ENCODE results near the gene PKHD1. TPM values are rescaled to one million over a fixed set of nuclear protein-coding genes. Genes with fewer than 3 reads are reported as not detected.

PKHD1 gene
- polyA plus RNA-seq, 1 experiment: not detected

DNA sequence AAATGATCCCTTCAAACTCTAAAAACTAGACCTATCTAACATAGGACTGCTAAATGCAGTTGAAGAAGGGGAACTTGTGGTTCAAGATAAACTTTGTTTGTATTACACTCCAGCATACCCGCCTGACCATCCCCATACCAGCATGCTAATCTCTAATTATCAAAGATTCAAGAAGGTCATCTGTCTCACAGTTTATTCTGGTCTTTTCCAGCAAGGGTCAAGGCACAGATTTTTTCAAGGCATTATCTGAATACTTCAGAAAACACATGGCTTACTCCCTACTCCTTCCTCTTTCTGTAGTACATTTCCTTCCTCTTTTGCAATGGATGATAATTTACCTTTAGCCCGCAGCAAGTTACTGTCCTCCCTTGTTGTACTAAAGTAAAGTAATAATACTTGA is 174.1 kb downstream of the PKHD1 start:
- ChIA-PET POLR2A (no interaction called here), CTCF (no interaction called here)
- TF ChIP-seq, protein P1, sequence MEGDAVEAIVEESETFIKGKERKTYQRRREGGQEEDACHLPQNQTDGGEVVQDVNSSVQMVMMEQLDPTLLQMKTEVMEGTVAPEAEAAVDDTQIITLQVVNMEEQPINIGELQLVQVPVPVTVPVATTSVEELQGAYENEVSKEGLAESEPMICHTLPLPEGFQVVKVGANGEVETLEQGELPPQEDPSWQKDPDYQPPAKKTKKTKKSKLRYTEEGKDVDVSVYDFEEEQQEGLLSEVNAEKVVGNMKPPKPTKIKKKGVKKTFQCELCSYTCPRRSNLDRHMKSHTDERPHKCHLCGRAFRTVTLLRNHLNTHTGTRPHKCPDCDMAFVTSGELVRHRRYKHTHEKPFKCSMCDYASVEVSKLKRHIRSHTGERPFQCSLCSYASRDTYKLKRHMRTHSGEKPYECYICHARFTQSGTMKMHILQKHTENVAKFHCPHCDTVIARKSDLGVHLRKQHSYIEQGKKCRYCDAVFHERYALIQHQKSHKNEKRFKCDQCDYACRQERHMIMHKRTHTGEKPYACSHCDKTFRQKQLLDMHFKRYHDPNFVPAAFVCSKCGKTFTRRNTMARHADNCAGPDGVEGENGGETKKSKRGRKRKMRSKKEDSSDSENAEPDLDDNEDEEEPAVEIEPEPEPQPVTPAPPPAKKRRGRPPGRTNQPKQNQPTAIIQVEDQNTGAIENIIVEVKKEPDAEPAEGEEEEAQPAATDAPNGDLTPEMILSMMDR (IDR thresholded peaks at IDR 0.05; ENCODE audit: low read depth, low read length): no peak
- Histone ChIP-seq H3K27me3 (ENCODE audit: control insufficient read depth, insufficient read depth, low read length) (no peaks in the 10 kb centered on the region), H3K4me3 (ENCODE audit: low read depth, low read length) (no peak overlapping the region), H3K9me3 (ENCODE audit: control insufficient read depth, insufficient read depth, low read length) (no peaks in the 10 kb centered on the region), H3K27ac (ENCODE audit: low read depth, low read length) (no peak overlapping the region)
- no peak for DNase-seq (ENCODE audit: low read depth, low spot score)

GRCh38 chr6:51910851-51911250 is 176.6 kb downstream of the PKHD1 start:
- DNase-seq (ENCODE audit: low read depth, low spot score): no peak
- TF ChIP-seq, protein P1 (IDR thresholded peaks at IDR 0.05; ENCODE audit: low read depth, low read length): no peak

DNA sequence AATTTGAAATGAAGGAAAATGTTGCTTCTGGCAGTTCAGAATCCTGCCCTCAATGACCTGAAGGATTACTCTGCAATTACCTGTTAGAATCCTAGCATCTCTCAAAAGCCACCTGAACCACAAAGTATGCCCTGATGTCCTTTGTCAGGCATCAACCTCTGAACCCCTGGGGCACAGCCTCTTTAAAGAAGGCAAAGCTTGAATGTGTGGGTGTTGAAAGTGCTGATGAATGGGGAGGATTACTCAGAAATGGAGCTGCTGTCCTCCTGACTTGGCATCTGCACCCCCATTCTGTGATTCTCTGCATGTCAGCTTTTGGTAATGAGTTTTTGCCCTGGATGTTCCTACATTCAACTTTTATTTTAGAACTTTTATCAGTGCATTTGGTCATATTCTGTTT is 179.2 kb downstream of the PKHD1 start:
- no peaks in the 10 kb centered on the region for H3K27me3 ChIP-seq (ENCODE audit: control insufficient read depth, insufficient read depth, low read length)
- H3K4me3 ChIP-seq (ENCODE audit: low read depth, low read length): no peak overlapping the region
- POLR2A ChIA-PET: no interaction called here
- no peak for DNase-seq (ENCODE audit: low read depth, low spot score)
- no peaks in the 10 kb centered on the region for H3K9me3 ChIP-seq (ENCODE audit: control insufficient read depth, insufficient read depth, low read length)
- TF ChIP-seq, protein P1 (IDR thresholded peaks at IDR 0.05; ENCODE audit: low read depth, low read length): no peak
- H3K27ac ChIP-seq (ENCODE audit: low read depth, low read length): no peak overlapping the region
- CTCF ChIA-PET: no interaction called here

More at GRCh38 chr6:51910851-51911250, 176.6 kb downstream of the PKHD1 start:
- CTCF ChIA-PET: no interaction called here
- Histone ChIP-seq H3K4me3 (ENCODE audit: low read depth, low read length) (no peak overlapping the region), H3K27ac (ENCODE audit: low read depth, low read length) (no peak overlapping the region), H3K9me3 (ENCODE audit: control insufficient read depth, insufficient read depth, low read length) (no peaks in the 10 kb centered on the region), H3K27me3 (ENCODE audit: control insufficient read depth, insufficient read depth, low read length) (no peaks in the 10 kb centered on the region)
- POLR2A ChIA-PET: no interaction called here

GRCh38 chr6:51901766-51902764 is 185.3 kb downstream of the PKHD1 start:
- TF ChIP-seq, protein P1 (IDR thresholded peaks at IDR 0.05; ENCODE audit: low read depth, low read length): no peak
- DNase-seq (ENCODE audit: low read depth, low spot score): no peak
- Histone ChIP-seq H3K27me3 (ENCODE audit: control insufficient read depth, insufficient read depth, low read length) (no peaks in the 10 kb centered on the region), H3K4me3 (ENCODE audit: low read depth, low read length) (no peak overlapping the region), H3K27ac (ENCODE audit: low read depth, low read length) (no peak overlapping the region), H3K9me3 (ENCODE audit: control insufficient read depth, insufficient read depth, low read length) (no peaks in the 10 kb centered on the region; the same call in 1 of the 2 replicates)
- CTCF ChIA-PET: no interaction called here
- POLR2A ChIA-PET: no interaction called here

- POLR2A ChIA-PET: no interaction called here
- H3K27me3 ChIP-seq (ENCODE audit: control insufficient read depth, insufficient read depth, low read length): no peaks in the 10 kb centered on the region
- TF ChIP-seq, protein P1 (IDR thresholded peaks at IDR 0.05; ENCODE audit: low read depth, low read length): no peak
- peaks cover 6% of the 10 kb centered on the region for H3K9me3 ChIP-seq (ENCODE audit: control insufficient read depth, insufficient read depth, low read length)
- CTCF ChIA-PET: interaction anchor here (0.5 kb wide), 1 partner anchor 108 kb away, joined by 3 read pairs; no protein-coding TSS in a partner anchor
- no peak overlapping the region for H3K27ac ChIP-seq (ENCODE audit: low read depth, low read length)
- H3K4me3 ChIP-seq (ENCODE audit: low read depth, low read length): no peak overlapping the region
- DNase-seq (ENCODE audit: low read depth, low spot score): no peak
Measured at GRCh38 chr6:51893366-51893765, 194.0 kb downstream of the PKHD1 start.
